NCI-H345 treated with DMSO at 0.1 percent for 48 hours (cell line): ENCODE results near the gene LRRTM3.

ENCODE experiments used
- DNase-seq: peaks from one replicate; lab custom pipeline; 2025; ENCODE audit not compliant: unreplicated experiment; lab: John Stamatoyannopoulos, UW

The LRRTM3 gene

GRCh38 chr10:66931949-66932343, 6.1 kb downstream of the LRRTM3 start:
- DNase-seq, result no peak

- DNase-seq, result no peak
These were observed 8.9 kb downstream of the LRRTM3 start for GRCh38 chr10:66934711-66935110.

- no peak for DNase-seq
These were observed 15.1 kb downstream of the LRRTM3 start for GRCh38 chr10:66940965-66941364.

GRCh38 chr10:66941491-66941890, 15.7 kb downstream of the LRRTM3 start:
- no peak for DNase-seq

GRCh38 chr10:66942407-66942806, 16.6 kb downstream of the LRRTM3 start:
- no peak for DNase-seq

GRCh38 chr10:66943590-66943989, 17.8 kb downstream of the LRRTM3 start:
- DNase-seq, result no peak

GRCh38 chr10:66951896-66952295, 26.1 kb downstream of the LRRTM3 start:
- DNase-seq, result no peak

- DNase-seq, result no peak
These were observed 32.6 kb downstream of the LRRTM3 start for GRCh38 chr10:66958466-66958865.

- DNase-seq, result no peak
These were observed 39.1 kb downstream of the LRRTM3 start for GRCh38 chr10:66964946-66965345.

- no peak for DNase-seq
These were observed 54.5 kb downstream of the LRRTM3 start for GRCh38 chr10:66980246-66980815.

- no peak for DNase-seq
These were observed 55.7 kb downstream of the LRRTM3 start for GRCh38 chr10:66981361-66982052.

GRCh38 chr10:66982053-66982420, 56.2 kb downstream of the LRRTM3 start:
- DNase-seq, result no peak

- DNase-seq, result no peak
These were observed 57.1 kb downstream of the LRRTM3 start for GRCh38 chr10:66982792-66983474.

- DNase-seq, result no peak
These were observed 57.6 kb downstream of the LRRTM3 start for GRCh38 chr10:66983475-66983818.

- no peak for DNase-seq
These were observed 64.5 kb downstream of the LRRTM3 start for GRCh38 chr10:66990143-66990830.

- no peak for DNase-seq
These were observed 71.2 kb downstream of the LRRTM3 start for GRCh38 chr10:66996996-66997395.

- no peak for DNase-seq
These were observed 74.1 kb downstream of the LRRTM3 start for GRCh38 chr10:66999762-67000545.

- DNase-seq, result no peak
These were observed 78.9 kb downstream of the LRRTM3 start for GRCh38 chr10:67004690-67005089.

- DNase-seq, result no peak
These were observed 80.1 kb downstream of the LRRTM3 start for GRCh38 chr10:67005981-67006380.

- no peak for DNase-seq
These were observed 85.6 kb downstream of the LRRTM3 start for GRCh38 chr10:67011480-67011879.

- no peak for DNase-seq
These were observed 86.1 kb downstream of the LRRTM3 start for GRCh38 chr10:67011981-67012380.
